ENCODE measurements around the gene RABGAP1L. TPM values are rescaled to one million over a fixed set of nuclear protein-coding genes. Genes with fewer than 3 reads are reported as not detected.

The RABGAP1L gene
- total and polyA plus RNA-seq, 10 of the 15 experiments (the other 5 are each of a cell fraction or from before 2014, with no cell fraction given) = 5.8 to 194 (median 113) TPM

- TF ChIP-seq NR2F1 (conservative IDR thresholded peaks at IDR 0.05) = peak; percentile 48
- TF ChIP-seq JUND (IDR thresholded peaks at IDR 0.05; ENCODE audit: low read depth, low read length) = no peak
- no peak for TF ChIP-seq USF1 (IDR thresholded peaks at IDR 0.05; ENCODE audit: borderline replicate concordance, extremely low read length, insufficient read depth, low read depth, low read length)
- peak; percentile 60 to 69; a peak in 3 of 4 replicates for TF ChIP-seq IKZF2 (IDR thresholded peaks at IDR 0.05)
- no peak for TF ChIP-seq NBN (IDR thresholded peaks at IDR 0.05)
- no peak for TF ChIP-seq HDAC2 (IDR thresholded peaks at IDR 0.05)
- TF ChIP-seq EED (IDR thresholded peaks at IDR 0.05; ENCODE audit: low read depth) = peak; percentile 40; the same call in 1 of the 2 replicates
- TF ChIP-seq CBX3 (IDR thresholded peaks at IDR 0.05; ENCODE audit: borderline replicate concordance, low read depth) = no peak
- no peak for TF ChIP-seq GATAD2B (conservative IDR thresholded peaks at IDR 0.05; ENCODE audit: low read depth)
- TF ChIP-seq ZNF592 (IDR thresholded peaks at IDR 0.05) = no peak
- TF ChIP-seq ELK1 (IDR thresholded peaks at IDR 0.05; ENCODE audit: low read depth, low read length) = no peak
- no peak; the same call in 1 of the 2 replicates for TF ChIP-seq CREM (IDR thresholded peaks at IDR 0.05; ENCODE audit: low read depth)
- no peak for TF ChIP-seq CHD1 (IDR thresholded peaks at IDR 0.05; ENCODE audit: low read depth, low read length)
- TF ChIP-seq TCF3 (IDR thresholded peaks at IDR 0.05; ENCODE audit: borderline replicate concordance, insufficient read depth, low read depth, low read length) = no peak
- peak; percentile 43; the same call in 1 of the 2 replicates for TF ChIP-seq ATF2 (IDR thresholded peaks at IDR 0.05; ENCODE audit: low read length)
- TF ChIP-seq RELB (IDR thresholded peaks at IDR 0.05; ENCODE audit: low read depth) = no peak
- peak; percentile 87 for TF ChIP-seq JUNB (IDR thresholded peaks at IDR 0.05)
- TF ChIP-seq MTA2 (IDR thresholded peaks at IDR 0.05; ENCODE audit: low read depth) = 0 out of 2 replicates have a peak, but pooled peaks have one; percentile 37
- TF ChIP-seq RAD21 (IDR thresholded peaks at IDR 0.05; ENCODE audit: insufficient read depth, low read depth, low read length) = no peak
- no peak for TF ChIP-seq NRF1 (conservative IDR thresholded peaks at IDR 0.05; ENCODE audit: low read depth, low read length)
- TF ChIP-seq GABPA (IDR thresholded peaks at IDR 0.05; ENCODE audit: low read depth) = no peak
- TF ChIP-seq CHD4 (IDR thresholded peaks at IDR 0.05) = no peak
- no peak for TF ChIP-seq MYC (IDR thresholded peaks at IDR 0.05; ENCODE audit: insufficient read depth, insufficient read length, insufficient replicate concordance, low read length, severe bottlenecking)
- no peak for TF ChIP-seq HCFC1 (IDR thresholded peaks at IDR 0.05; ENCODE audit: low read length)
Measured at GRCh38 chr1:174786760-174787159, 627.4 kb downstream of the RABGAP1L start (continued).

Measured in GM12878 (cell line).